ENCODE data around the gene VRK1.
A peak's percentile ranks its signal among the peaks of the same experiment; 100 is the strongest.
"Not testable (repeated sequence)": the region's sequence is repeated elsewhere in the genome, so short reads cannot be mapped to it uniquely, and the experiment has no call there.

The VRK1 gene

GRCh38 chr14:96796851-96797581, at the start of gene VRK1:
VRK1 (plus strand) TSS chr14:96797382; CDS start chr14:96833472, 36,090 bp downstream.
- DNase-seq (ENCODE audit: low read depth in 2 of 2) = peak; percentile 91 to 93

GRCh38 chr14:96747608-96748007, 49.6 kb upstream of the VRK1 start:
- DNase-seq (ENCODE audit: low read depth in 2 of 2) = no peak

- DNase-seq (ENCODE audit: low read depth in 2 of 2) = no peak
These were observed 48.8 kb upstream of the VRK1 start for GRCh38 chr14:96748362-96748761.

- DNase-seq (ENCODE audit: low read depth in 2 of 2) = no peak
These were observed 45.7 kb upstream of the VRK1 start for GRCh38 chr14:96751505-96751904.

GRCh38 chr14:96752125-96752524, 45.1 kb upstream of the VRK1 start:
- DNase-seq (ENCODE audit: low read depth in 2 of 2) = no peak

- DNase-seq (ENCODE audit: low read depth in 2 of 2) = no peak
These were observed 44.6 kb upstream of the VRK1 start for GRCh38 chr14:96752594-96752993.

GRCh38 chr14:96754162-96754844, 42.9 kb upstream of the VRK1 start:
- DNase-seq (ENCODE audit: low read depth in 2 of 2) = no peak

GRCh38 chr14:96754845-96755184, 42.4 kb upstream of the VRK1 start:
- DNase-seq (ENCODE audit: low read depth in 2 of 2) = no peak

GRCh38 chr14:96756745-96757144, 40.4 kb upstream of the VRK1 start:
- no peak for DNase-seq (ENCODE audit: low read depth in 2 of 2)

GRCh38 chr14:96757456-96757855, 39.7 kb upstream of the VRK1 start:
- DNase-seq (ENCODE audit: low read depth in 2 of 2) = no peak

GRCh38 chr14:96761066-96761465, 36.1 kb upstream of the VRK1 start:
- DNase-seq (ENCODE audit: low read depth in 2 of 2) = no peak

GRCh38 chr14:96762650-96763049, 34.5 kb upstream of the VRK1 start:
- no peak for DNase-seq (ENCODE audit: low read depth in 2 of 2)

- DNase-seq (ENCODE audit: low read depth in 2 of 2) = no peak
These were observed 33.2 kb upstream of the VRK1 start for GRCh38 chr14:96764012-96764411.

- not testable (repeated sequence) for DNase-seq (ENCODE audit: low read depth in 2 of 2)
These were observed 32.0 kb upstream of the VRK1 start for GRCh38 chr14:96765205-96765604.

- no peak for DNase-seq (ENCODE audit: low read depth in 2 of 2)
These were observed 24.3 kb upstream of the VRK1 start for GRCh38 chr14:96772929-96773328.

- DNase-seq (ENCODE audit: low read depth in 2 of 2) = no peak
These were observed 20.4 kb upstream of the VRK1 start for GRCh38 chr14:96776791-96777190.

- no peak for DNase-seq (ENCODE audit: low read depth in 2 of 2)
These were observed 16.7 kb upstream of the VRK1 start for GRCh38 chr14:96780500-96780899.

- no peak for DNase-seq (ENCODE audit: low read depth in 2 of 2)
These were observed 15.8 kb upstream of the VRK1 start for GRCh38 chr14:96781371-96781770.

GRCh38 chr14:96782436-96782835, 14.7 kb upstream of the VRK1 start:
- no peak for DNase-seq (ENCODE audit: low read depth in 2 of 2)

- DNase-seq (ENCODE audit: low read depth in 2 of 2) = no peak
These were observed 13.9 kb upstream of the VRK1 start for GRCh38 chr14:96783043-96783914.

GRCh38 chr14:96783915-96784224, 13.3 kb upstream of the VRK1 start:
- DNase-seq (ENCODE audit: low read depth in 2 of 2) = no peak

GRCh38 chr14:96790186-96790585, 7.0 kb upstream of the VRK1 start:
- DNase-seq (ENCODE audit: low read depth in 2 of 2) = no peak

- DNase-seq (ENCODE audit: low read depth in 2 of 2) = no peak
These were observed 6.5 kb upstream of the VRK1 start for GRCh38 chr14:96790706-96791105.
